Measurements from ENCODE around the gene PLAC9.
"Not testable (repeated sequence)": the region's sequence is repeated elsewhere in the genome, so short reads cannot be mapped to it uniquely, and the experiment has no call there.

PLAC9 gene

GRCh38 chr10:80137920-80138319 lies 5.4 kb downstream of the PLAC9 start:
- DNase-seq (ENCODE audit: insufficient read length, low spot score): no peak
- FAIRE-seq: no peak
- TF ChIP-seq POLR2A (IDR thresholded peaks at IDR 0.05; ENCODE audit: low read depth, low read length) (no peak), POU2F2 (IDR thresholded peaks at IDR 0.05; ENCODE audit: low read depth, low read length) (no peak), PAX5 (IDR thresholded peaks at IDR 0.05; ENCODE audit: insufficient read depth, low read length, severe bottlenecking) (no peak), TAF1 (IDR thresholded peaks at IDR 0.05; ENCODE audit: low read depth, low read length) (no peak), POLR2AphosphoS5 (IDR thresholded peaks at IDR 0.05; ENCODE audit: low read depth, low read length) (no peak), SPI1 (IDR thresholded peaks at IDR 0.05; ENCODE audit: low read depth, low read length) (no peak)

GRCh38 chr10:80139265-80139664 lies 6.7 kb downstream of the PLAC9 start:
- FAIRE-seq (no peak), DNase-seq (ENCODE audit: insufficient read length, low spot score) (no peak)
- TF ChIP-seq POU2F2 (IDR thresholded peaks at IDR 0.05; ENCODE audit: low read depth, low read length) (no peak), PAX5 (IDR thresholded peaks at IDR 0.05; ENCODE audit: insufficient read depth, low read length, severe bottlenecking) (no peak), POLR2AphosphoS5 (IDR thresholded peaks at IDR 0.05; ENCODE audit: low read depth, low read length) (no peak), POLR2A (IDR thresholded peaks at IDR 0.05; ENCODE audit: low read depth, low read length) (no peak), SPI1 (IDR thresholded peaks at IDR 0.05; ENCODE audit: low read depth, low read length) (no peak), TAF1 (IDR thresholded peaks at IDR 0.05; ENCODE audit: low read depth, low read length) (no peak)

- DNase-seq (ENCODE audit: insufficient read length, low spot score) (no peak), FAIRE-seq (no peak)
- no peak for TF ChIP-seq TAF1 (IDR thresholded peaks at IDR 0.05; ENCODE audit: low read depth, low read length)
- no peak for TF ChIP-seq PAX5 (IDR thresholded peaks at IDR 0.05; ENCODE audit: insufficient read depth, low read length, severe bottlenecking)
- TF ChIP-seq POU2F2 (IDR thresholded peaks at IDR 0.05; ENCODE audit: low read depth, low read length): no peak
- TF ChIP-seq POLR2AphosphoS5 (IDR thresholded peaks at IDR 0.05; ENCODE audit: low read depth, low read length): no peak
- no peak for TF ChIP-seq SPI1 (IDR thresholded peaks at IDR 0.05; ENCODE audit: low read depth, low read length)
- no peak for TF ChIP-seq POLR2A (IDR thresholded peaks at IDR 0.05; ENCODE audit: low read depth, low read length)
Measured at GRCh38 chr10:80140251-80140650, 7.7 kb downstream of the PLAC9 start.

- TF ChIP-seq POU2F2 (IDR thresholded peaks at IDR 0.05; ENCODE audit: low read depth, low read length): no peak
- no peak for TF ChIP-seq POLR2AphosphoS5 (IDR thresholded peaks at IDR 0.05; ENCODE audit: low read depth, low read length)
- TF ChIP-seq SPI1 (IDR thresholded peaks at IDR 0.05; ENCODE audit: low read depth, low read length): no peak
- TF ChIP-seq PAX5 (IDR thresholded peaks at IDR 0.05; ENCODE audit: insufficient read depth, low read length, severe bottlenecking): no peak
- no peak for TF ChIP-seq POLR2A (IDR thresholded peaks at IDR 0.05; ENCODE audit: low read depth, low read length)
- TF ChIP-seq TAF1 (IDR thresholded peaks at IDR 0.05; ENCODE audit: low read depth, low read length): no peak
- DNase-seq (ENCODE audit: insufficient read length, low spot score): no peak
- no peak for FAIRE-seq
Measured at GRCh38 chr10:80141696-80142460, 9.3 kb downstream of the PLAC9 start.

- peak; percentile 20 for FAIRE-seq
- TF ChIP-seq TAF1 (IDR thresholded peaks at IDR 0.05; ENCODE audit: low read depth, low read length) (no peak), POLR2A (IDR thresholded peaks at IDR 0.05; ENCODE audit: low read depth, low read length) (no peak), POU2F2 (IDR thresholded peaks at IDR 0.05; ENCODE audit: low read depth, low read length) (no peak), PAX5 (IDR thresholded peaks at IDR 0.05; ENCODE audit: insufficient read depth, low read length, severe bottlenecking) (no peak), POLR2AphosphoS5 (IDR thresholded peaks at IDR 0.05; ENCODE audit: low read depth, low read length) (no peak), SPI1 (IDR thresholded peaks at IDR 0.05; ENCODE audit: low read depth, low read length) (no peak)
- no peak for DNase-seq (ENCODE audit: insufficient read length, low spot score)
Measured at GRCh38 chr10:80144067-80144695, 11.7 kb downstream of the PLAC9 start.

- no peak for FAIRE-seq
- DNase-seq (ENCODE audit: insufficient read length, low spot score): no peak
- TF ChIP-seq POU2F2 (IDR thresholded peaks at IDR 0.05; ENCODE audit: low read depth, low read length): no peak
Measured at GRCh38 chr10:80144696-80145131, 12.2 kb downstream of the PLAC9 start.

GRCh38 chr10:80145406-80146308 lies 13.1 kb downstream of the PLAC9 start:
- DNase-seq (ENCODE audit: insufficient read length, low spot score); FAIRE-seq: not testable (repeated sequence)

GRCh38 chr10:80146918-80147317 lies 14.4 kb downstream of the PLAC9 start:
- no peak for FAIRE-seq
- TF ChIP-seq POLR2A (IDR thresholded peaks at IDR 0.05; ENCODE audit: low read depth, low read length) (no peak), PAX5 (IDR thresholded peaks at IDR 0.05; ENCODE audit: insufficient read depth, low read length, severe bottlenecking) (no peak), POLR2AphosphoS5 (IDR thresholded peaks at IDR 0.05; ENCODE audit: low read depth, low read length) (no peak), TAF1 (IDR thresholded peaks at IDR 0.05; ENCODE audit: low read depth, low read length) (no peak), POU2F2 (IDR thresholded peaks at IDR 0.05; ENCODE audit: low read depth, low read length) (no peak), SPI1 (IDR thresholded peaks at IDR 0.05; ENCODE audit: low read depth, low read length) (no peak)
- no peak for DNase-seq (ENCODE audit: insufficient read length, low spot score)

GRCh38 chr10:80148166-80148805 lies 15.8 kb downstream of the PLAC9 start:
- FAIRE-seq (no peak), DNase-seq (ENCODE audit: insufficient read length, low spot score) (no peak)
- TF ChIP-seq POLR2AphosphoS5 (IDR thresholded peaks at IDR 0.05; ENCODE audit: low read depth, low read length) (0 out of 2 replicates have a peak, but pooled peaks have one; percentile 30), SPI1 (IDR thresholded peaks at IDR 0.05; ENCODE audit: low read depth, low read length) (no peak)
